Adrenal gland (tissue), 5 donors: ENCODE measurements around the gene HYAL1.

Experiments
- CTCF ChIP-seq, 6 experiments: fragments of 450-650 bp in 4 of 6; fragments of 200-600 bp in 2 of 6; sonication (generic) in 1 of 6; IDR thresholded peaks; 1 replicate in 5 of 6; 2 replicates in 1 of 6; pipeline versions ENCODE4 v1.5.1 to v1.8.0; 2016 to 2021; ENCODE audit warnings: antibody characterized with exemption in 6 of 6, mild to moderate bottlenecking in 2 of 6, moderate library complexity in 1 of 6
- POLR2A ChIP-seq, 2 donors: fragments of 450-650 bp; IDR thresholded peaks; one replicate each; pipeline ENCODE4 v1.6.1; 2017; ENCODE audit warnings: antibody characterized with exemption in 2 of 2, mild to moderate bottlenecking in 2 of 2, moderate library complexity in 1 of 2
- donor health status: DM: no; HTN: no; CAD: no.

- TF ChIP-seq POLR2A (IDR thresholded peaks at IDR 0.05) (no peak), CTCF (IDR thresholded peaks at IDR 0.05) (no peak)
Observed at GRCh38 chr3:50279255-50280016, 23.9 kb downstream of the HYAL1 start.
